Limb (tissue), 2 donors: ENCODE data around the gene RGCC.
A peak's percentile ranks its signal among the peaks of the same experiment; 100 is the strongest.
"Not testable (repeated sequence)": the region's sequence is repeated elsewhere in the genome, so short reads cannot be mapped to it uniquely, and the experiment has no call there.

Experiments
- DNase-seq, 2 donors: peaks; one replicate each; pipeline ENCODE4 v3.0.0-alpha.2; 2016; ENCODE audit errors: extremely low spot score in 2 of 2

The RGCC gene

GRCh38 chr13:41456768-41457588, at the start of gene RGCC:
Gene RGCC, plus strand, starts transcription at chr13:41457550. Its CDS starts 158 bp downstream, at chr13:41457708.
- DNase-seq = peak; percentile 60 to 87

GRCh38 chr13:41408121-41408520, 49.2 kb upstream of the RGCC start:
- no peak for DNase-seq

GRCh38 chr13:41408746-41409145, 48.6 kb upstream of the RGCC start:
- no peak for DNase-seq

- DNase-seq = no peak
Observed at GRCh38 chr13:41409611-41410010, 47.7 kb upstream of the RGCC start.

GRCh38 chr13:41411060-41411459, 46.3 kb upstream of the RGCC start:
- no peak for DNase-seq

GRCh38 chr13:41411522-41411921, 45.8 kb upstream of the RGCC start:
- peak in 1 of 2 donors; percentile 37 for DNase-seq

- DNase-seq = no peak
Observed at GRCh38 chr13:41413872-41414271, 43.5 kb upstream of the RGCC start.

GRCh38 chr13:41416276-41416675, 41.1 kb upstream of the RGCC start:
- no peak for DNase-seq

- DNase-seq = no peak
Observed at GRCh38 chr13:41418027-41418426, 39.3 kb upstream of the RGCC start.

- no peak for DNase-seq
Observed at GRCh38 chr13:41418731-41419130, 38.6 kb upstream of the RGCC start.

GRCh38 chr13:41419206-41419605, 38.1 kb upstream of the RGCC start:
- no peak for DNase-seq

GRCh38 chr13:41420146-41420545, 37.2 kb upstream of the RGCC start:
- no peak for DNase-seq

- not testable (repeated sequence) for DNase-seq
Observed at GRCh38 chr13:41421330-41421729, 36.0 kb upstream of the RGCC start.

GRCh38 chr13:41421983-41422382, 35.4 kb upstream of the RGCC start:
- DNase-seq = not testable (repeated sequence)

- DNase-seq = not testable (repeated sequence)
Observed at GRCh38 chr13:41423259-41423658, 34.1 kb upstream of the RGCC start.

- not testable (repeated sequence) for DNase-seq
Observed at GRCh38 chr13:41424675-41425074, 32.7 kb upstream of the RGCC start.

- DNase-seq = no peak
Observed at GRCh38 chr13:41426047-41426446, 31.3 kb upstream of the RGCC start.

- no peak for DNase-seq
Observed at GRCh38 chr13:41427666-41428065, 29.7 kb upstream of the RGCC start.

- DNase-seq = no peak
Observed at GRCh38 chr13:41428155-41428554, 29.2 kb upstream of the RGCC start.

GRCh38 chr13:41434030-41434429, 23.3 kb upstream of the RGCC start:
- DNase-seq = not testable (repeated sequence)

GRCh38 chr13:41434831-41435520, 22.4 kb upstream of the RGCC start:
- no peak for DNase-seq

GRCh38 chr13:41443969-41444368, 13.4 kb upstream of the RGCC start:
- no peak for DNase-seq

- DNase-seq = no peak
Observed at GRCh38 chr13:41452462-41452861, 4.9 kb upstream of the RGCC start.
